Sigmoid colon (tissue), 4 donors: ENCODE results near the gene OR11A1.

Source experiments
- EP300 ChIP-seq, 4 donors: sonication (generic); formaldehyde crosslinking; IDR thresholded peaks; one replicate each; pipeline ENCODE4 v1.6.1; 2017; ENCODE audit warnings: antibody characterized with exemption in 4 of 4
- POLR2A ChIP-seq, 2 donors: fragments of 450-650 bp; IDR thresholded peaks; one replicate each; pipeline ENCODE4 v1.6.1; 2016; ENCODE audit warnings: antibody characterized with exemption in 2 of 2, mild to moderate bottlenecking in 2 of 2, moderate library complexity in 2 of 2
- POLR2AphosphoS5 ChIP-seq, 4 donors: sonication (generic); formaldehyde crosslinking; IDR thresholded peaks; one replicate each; pipeline ENCODE4 v1.6.1; 2017; ENCODE audit warnings: antibody characterized with exemption in 4 of 4
- TF ChIP-seq, protein P1 (sequence below), 4 experiments: fragments of 450-650 bp in 3 of 4; fragments of 200-600 bp in 1 of 4; IDR thresholded peaks; one replicate each; pipeline ENCODE4 v1.5.1; 2016 to 2019; ENCODE audit warnings: antibody characterized with exemption in 4 of 4, mild to moderate bottlenecking in 3 of 4, moderate library complexity in 2 of 4

DNA sequence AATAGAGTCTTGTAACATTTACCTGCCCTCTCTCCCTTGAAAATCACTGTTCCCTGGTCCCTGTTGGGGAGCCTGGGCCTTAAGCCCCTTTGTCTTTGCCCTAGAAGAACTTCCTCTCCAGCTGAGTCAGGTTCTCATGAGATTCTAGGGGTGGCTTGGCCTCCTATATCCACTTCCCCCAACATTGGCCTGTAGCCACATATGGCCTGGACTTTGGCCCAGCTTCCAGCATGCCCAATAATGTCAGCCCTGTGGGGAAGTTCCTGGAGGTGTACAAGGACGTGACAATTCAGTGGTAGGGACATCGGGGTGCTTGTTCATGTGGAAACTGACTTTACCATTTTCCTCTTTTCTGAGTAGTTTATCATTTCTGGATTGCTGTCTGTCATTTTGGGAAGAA lies 48.1 kb upstream of the OR11A1 start:
- TF ChIP-seq, protein P1, sequence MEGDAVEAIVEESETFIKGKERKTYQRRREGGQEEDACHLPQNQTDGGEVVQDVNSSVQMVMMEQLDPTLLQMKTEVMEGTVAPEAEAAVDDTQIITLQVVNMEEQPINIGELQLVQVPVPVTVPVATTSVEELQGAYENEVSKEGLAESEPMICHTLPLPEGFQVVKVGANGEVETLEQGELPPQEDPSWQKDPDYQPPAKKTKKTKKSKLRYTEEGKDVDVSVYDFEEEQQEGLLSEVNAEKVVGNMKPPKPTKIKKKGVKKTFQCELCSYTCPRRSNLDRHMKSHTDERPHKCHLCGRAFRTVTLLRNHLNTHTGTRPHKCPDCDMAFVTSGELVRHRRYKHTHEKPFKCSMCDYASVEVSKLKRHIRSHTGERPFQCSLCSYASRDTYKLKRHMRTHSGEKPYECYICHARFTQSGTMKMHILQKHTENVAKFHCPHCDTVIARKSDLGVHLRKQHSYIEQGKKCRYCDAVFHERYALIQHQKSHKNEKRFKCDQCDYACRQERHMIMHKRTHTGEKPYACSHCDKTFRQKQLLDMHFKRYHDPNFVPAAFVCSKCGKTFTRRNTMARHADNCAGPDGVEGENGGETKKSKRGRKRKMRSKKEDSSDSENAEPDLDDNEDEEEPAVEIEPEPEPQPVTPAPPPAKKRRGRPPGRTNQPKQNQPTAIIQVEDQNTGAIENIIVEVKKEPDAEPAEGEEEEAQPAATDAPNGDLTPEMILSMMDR (IDR thresholded peaks at IDR 0.05), result no peak
- TF ChIP-seq POLR2AphosphoS5 (IDR thresholded peaks at IDR 0.05), result no peak
- no peak for TF ChIP-seq POLR2A (IDR thresholded peaks at IDR 0.05)
- no peak for TF ChIP-seq EP300 (IDR thresholded peaks at IDR 0.05)
